ENCODE data around the gene HOXA3.

Gene HOXA3

DNA sequence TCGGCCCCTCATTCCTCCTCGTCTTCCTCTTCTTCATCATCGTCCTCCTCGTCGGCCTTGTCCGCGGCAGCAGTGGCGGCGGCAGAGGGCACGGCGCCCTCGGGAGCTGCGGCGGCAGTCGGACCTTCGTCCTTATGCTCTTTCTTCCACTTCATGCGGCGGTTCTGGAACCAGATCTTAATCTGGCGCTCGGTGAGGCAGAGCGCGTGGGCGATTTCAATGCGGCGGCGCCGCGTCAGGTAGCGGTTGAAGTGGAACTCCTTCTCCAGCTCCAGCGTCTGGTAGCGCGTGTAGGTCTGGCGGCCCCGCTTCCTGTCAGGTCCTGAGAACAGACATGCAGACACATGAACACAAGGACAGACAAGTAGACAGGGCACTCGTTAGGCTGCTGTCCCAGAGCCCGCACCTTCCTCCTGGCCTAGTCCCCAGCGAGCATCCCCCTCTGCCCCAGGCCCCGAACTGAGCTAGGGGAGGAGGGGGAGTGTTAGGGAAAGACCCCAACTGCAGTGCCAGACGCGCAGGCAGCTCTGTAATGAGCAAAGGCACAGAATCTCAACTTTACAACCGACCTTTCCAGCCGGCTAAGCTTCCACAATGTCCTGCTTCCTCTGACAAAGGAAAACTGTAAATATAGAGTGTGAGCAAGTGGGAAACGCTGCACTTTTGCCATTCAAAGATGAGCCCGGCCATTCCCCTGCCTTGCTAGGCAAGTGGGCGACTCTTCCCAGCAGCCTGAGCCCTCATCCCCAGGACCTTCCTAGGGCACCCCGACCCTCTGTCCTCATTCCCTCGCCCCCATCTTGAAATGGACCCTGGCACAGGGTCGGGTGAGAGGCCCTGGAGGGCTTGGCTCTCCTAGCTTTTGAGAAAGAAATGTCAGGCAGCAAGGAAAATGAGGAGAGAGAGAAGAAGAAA lies 2.8 kb upstream of the HOXA3 start:
- peak; percentile 53 for DNase-seq (ENCODE audit: low read depth)

DNA sequence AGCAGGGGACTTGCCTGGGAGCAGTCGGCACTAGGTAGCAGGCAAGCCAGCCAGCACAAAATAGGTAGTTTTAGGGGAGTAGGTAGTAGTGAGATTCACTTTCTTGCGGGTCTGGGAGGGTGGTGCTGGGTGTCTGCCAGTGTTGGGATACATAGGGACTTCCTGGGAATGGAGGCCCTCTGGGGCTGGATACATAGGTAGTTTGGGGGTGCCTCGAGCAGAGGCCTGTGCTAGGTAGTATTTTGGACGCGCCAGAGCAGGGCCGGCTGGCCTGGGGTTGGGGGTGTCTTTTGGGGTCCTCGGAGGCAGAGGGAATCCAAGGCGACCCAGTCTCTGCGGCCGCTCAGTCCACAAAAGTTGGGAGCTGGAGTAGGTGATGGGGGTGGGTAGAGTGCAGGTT lies 2.0 kb upstream of the HOXA3 start:
- DNase-seq (ENCODE audit: low read depth): no peak

DNA sequence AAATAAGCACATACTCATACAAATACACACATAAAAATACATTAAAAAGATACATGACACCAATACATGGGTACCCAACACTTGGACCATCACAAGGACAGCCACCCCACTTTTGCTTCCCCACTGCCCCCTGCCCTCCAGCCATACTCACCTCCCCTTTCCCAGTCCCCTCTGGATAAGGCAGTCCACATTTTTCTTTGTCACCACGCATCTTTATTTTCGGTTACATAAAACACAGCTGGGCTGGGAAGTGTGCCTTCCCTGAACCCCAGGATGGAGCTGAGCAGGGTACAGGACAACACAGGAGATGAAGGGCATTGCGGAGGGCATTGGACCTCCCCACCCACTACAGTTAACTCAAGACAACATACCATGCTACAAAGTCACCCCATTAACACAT lies 1.1 kb upstream of the HOXA3 start:
- no peak for DNase-seq (ENCODE audit: low read depth)

DNA sequence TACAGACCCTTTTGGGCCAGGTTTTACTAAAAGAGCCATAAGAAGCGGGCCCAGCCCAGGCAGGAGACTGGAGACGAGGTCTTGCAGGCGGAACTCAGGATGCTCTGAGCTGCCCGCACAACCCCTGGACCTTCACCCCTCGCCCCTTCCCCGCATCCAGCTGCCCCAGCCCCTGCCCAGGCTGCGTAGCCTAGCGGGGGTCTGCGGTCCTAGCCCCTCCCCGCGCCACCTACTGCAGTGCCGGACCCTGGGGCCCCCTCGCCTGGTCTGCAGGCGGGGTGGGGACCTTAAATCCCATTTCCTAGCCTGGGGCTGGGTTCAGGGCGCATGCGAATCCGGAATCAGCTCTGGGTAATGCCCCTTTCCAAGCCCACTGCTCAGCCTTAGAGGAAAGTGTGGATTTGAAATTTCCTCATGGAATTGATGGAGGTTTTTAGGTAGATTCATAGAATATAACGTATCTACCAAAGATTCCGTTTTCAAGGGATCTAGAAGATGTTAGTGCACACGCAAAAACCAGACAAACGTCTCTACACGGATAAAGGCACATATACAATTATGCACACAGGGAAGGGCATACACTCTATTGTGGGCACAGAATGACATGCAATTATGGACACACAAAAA lies 546 bp upstream of the HOXA3 start:
- no peak for DNase-seq (ENCODE audit: low read depth)

DNA sequence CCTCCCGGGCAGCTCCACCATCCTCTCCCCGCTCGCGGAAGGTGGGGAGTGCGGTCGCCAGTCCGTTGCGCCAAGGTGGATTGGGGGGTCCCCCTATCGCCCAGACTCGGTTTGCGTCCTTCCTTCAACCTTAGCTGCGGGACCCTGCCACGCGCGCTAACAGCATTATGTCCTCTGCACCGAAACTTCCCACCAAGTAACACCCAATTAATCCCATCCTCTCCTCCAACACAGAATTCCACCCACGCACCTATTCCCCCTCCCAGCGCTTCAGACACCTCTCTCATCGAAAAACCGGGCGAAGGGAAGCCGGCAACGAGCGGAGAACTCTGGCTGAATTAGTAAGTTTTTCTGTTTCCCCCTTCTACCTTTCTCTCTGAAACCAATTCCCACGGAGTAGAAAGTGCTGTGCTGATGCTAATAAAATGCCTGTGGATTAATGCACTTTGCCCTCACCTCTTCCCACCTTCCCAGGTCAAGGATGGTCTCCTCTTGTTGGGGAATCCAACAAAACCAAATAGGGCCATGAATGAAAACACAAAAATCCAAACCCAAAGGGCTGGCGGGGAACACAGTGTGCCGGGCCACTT lies 947 bp downstream of the HOXA3 start:
- DNase-seq (ENCODE audit: low read depth): no peak

DNA sequence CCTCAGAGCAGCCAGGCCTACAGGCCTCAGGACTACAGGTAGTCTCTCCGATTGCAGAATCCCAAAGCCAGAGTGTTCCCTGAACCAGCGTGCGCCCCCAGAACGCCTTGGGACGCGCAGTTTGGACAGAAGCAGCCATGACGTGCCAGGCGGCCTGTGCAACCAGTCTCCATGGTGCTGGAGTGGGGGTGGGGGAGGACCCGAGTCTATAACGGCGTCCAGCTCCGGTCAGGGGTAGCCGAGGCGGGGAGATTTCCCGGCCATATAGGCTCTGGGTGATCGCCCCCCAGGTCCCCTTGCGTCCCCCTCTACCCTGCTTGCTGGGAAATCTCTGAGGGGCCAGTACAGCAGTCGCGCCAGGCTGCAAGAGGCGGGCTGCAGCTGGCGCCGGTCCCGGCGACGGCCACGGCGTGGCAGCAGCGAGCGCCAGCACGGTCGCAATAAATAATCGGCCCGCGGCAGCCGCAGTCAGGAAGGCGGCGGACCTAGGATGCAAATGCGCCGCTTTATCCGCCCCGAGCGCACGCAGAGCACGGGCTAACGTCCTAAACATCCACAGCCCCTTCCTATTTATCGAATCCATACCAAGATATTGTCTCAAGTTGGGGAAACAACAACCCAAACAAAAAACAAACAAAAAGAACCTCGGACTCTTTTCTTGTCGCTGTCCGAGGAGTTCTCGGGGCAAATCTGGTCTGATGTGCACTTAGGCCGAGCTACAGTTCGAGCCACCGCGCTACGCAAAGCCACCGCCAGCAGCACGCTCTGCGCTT lies 1.6 kb downstream of the HOXA3 start:
- DNase-seq (ENCODE audit: low read depth): peak; percentile 32

DNA sequence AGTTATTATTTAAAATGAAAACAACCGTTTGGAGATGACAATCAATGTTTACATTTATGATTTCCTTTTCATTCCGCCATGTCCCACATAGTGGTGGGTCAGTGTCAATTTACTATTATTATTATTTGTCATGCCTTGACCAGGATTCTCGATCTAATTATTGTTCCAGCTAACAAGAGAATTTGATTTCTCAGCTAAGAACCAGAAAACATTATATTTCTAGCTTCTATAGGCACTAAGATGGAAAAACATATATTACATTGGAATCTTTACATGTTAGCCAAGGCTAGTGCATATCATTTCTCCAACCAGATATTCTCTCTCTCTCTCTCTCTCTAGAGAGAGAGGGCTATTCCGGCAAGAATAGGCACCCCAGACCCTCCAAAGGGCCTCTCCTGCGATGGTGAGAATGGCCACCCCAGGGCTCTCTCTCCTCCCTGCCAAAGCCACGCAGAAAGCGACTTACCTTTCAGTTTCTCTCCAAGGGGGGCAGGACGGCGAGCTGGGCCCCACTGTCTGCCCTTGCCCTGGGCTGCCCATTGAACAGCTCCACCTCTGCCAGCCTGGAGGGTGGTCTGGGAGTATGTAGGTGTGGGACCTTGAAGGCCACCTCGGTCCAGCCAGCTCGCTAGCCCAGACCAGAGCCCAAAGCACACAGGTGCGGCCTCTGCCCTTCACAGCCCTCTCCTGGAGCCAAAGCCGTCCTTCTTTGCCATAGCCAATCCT lies 2.4 kb downstream of the HOXA3 start:
- no peak for DNase-seq (ENCODE audit: low read depth)

DNA sequence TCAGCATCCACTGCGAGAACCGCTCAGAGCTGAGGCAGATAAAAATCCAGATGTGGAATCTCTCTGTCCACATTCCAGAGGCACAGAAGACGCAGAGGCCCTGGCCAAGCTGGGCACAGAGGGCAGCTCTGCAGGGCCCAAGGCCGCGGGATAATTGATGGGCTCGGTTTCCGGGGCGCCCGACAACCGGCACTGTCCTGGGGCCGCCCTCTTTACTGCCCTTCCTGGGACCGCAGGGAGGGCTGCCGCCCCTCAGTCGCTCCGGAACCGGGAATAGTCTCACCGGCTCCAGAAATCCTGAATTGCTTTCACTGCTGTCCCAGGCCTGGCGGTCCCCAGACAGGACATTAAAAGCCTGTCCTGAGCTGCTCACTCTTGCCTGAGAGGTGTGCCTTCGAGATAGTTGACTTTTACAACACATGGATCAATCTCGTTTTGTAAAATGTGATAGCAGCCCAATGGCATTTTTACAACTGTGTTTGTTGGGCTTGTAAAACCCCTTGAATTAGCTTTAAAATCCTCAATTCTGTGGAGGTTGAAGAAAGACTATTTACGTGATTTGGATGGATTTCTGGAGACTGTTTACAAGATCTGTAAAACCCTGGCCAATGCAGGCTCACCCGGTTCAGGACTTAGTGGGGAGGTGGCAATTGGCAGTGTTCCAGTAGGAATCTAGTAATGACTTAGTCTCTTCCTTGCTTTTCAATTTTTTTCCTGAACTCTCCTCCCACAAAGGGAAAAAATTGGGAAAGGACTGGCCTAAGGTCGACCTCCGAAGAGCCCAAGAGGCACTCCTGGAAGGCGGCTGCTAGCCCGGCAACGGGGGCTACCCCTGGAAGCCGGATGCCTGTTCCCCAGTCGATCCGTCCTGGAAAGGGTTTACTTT lies 3.4 kb downstream of the HOXA3 start:
- DNase-seq (ENCODE audit: low read depth): no peak

DNA sequence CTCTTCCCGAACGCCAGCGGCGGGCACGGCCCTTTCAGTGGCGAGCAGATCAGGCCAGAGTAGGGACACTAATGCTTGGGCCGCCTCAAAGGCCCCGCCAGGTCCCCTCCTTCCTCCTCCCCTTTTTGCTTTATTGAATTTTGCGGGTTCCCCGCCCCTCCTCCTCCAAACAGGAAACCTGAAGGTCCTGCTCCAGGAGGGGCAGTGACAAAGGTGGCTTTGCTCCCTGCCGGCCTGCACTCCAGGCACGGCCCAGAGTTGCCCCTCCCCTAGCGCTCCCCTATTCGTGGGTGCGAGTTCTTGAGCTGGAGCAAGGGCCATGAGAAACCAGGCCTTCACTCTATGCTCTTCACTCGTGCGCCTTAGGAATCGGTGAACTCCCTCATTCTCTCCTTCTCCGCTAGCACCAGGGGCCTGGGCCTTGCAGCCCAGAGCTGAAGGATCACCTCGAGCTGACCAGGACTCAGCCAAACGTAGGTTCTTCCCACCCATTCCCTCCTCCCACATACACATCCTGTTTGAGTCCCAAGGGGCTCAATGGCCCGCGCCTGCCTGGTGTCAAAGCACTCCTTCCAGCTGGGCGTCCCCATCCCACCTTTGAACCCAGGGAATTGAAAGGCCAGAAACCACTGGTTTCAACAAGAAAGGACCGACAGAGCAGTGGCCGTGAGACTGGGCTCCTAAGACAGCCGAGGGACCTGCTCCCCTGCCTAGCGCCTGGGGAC lies 4.2 kb downstream of the HOXA3 start:
- no peak for DNase-seq (ENCODE audit: low read depth)

DNA sequence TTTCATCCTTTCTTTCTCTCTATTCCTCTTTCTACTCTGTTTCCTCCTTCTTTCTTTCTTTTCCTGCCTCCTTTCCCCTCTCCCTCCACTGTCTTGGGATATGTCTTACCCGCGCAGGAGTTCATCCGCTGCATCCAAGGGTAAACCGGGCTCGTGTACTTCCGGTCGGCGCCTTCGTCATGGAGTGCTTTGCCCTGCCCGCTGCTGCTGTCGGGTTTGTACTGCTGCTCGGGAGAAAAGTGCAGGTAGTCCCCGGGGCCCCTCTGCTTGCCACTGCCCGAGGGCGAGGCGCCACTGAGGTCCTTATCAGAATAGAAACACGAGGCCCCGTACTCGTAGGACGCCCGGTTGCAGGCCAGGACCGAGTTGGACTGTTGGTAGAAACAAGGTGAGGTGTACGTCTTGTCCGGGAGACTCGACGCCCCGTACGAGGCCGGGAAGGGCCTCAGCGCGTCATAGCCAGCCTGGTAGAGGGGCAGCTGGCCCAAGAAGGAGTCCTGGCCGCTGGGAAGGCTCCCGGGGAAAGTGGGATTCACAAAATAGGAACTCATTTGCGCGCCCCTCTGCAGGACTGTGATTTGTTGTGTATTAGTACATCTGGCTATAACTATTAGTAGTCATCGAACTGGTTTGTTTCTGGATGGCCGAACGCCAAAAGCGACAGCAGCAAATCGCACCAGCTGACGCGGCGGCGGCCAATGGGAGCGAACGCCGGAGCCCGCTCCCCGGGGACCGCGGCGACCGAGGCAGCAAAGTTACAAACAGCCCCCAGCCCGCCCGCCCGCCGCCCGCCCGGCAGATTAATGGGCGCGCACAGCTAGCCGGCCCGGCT lies 5.0 kb downstream of the HOXA3 start, which contains the start of gene HOXA6:
Gene HOXA6, minus strand, starts transcription at position 576 of the 832 bp plus-strand sequence. Its CDS starts 25 bp downstream, at position 551.
- no peak for DNase-seq (ENCODE audit: low read depth)

DNA sequence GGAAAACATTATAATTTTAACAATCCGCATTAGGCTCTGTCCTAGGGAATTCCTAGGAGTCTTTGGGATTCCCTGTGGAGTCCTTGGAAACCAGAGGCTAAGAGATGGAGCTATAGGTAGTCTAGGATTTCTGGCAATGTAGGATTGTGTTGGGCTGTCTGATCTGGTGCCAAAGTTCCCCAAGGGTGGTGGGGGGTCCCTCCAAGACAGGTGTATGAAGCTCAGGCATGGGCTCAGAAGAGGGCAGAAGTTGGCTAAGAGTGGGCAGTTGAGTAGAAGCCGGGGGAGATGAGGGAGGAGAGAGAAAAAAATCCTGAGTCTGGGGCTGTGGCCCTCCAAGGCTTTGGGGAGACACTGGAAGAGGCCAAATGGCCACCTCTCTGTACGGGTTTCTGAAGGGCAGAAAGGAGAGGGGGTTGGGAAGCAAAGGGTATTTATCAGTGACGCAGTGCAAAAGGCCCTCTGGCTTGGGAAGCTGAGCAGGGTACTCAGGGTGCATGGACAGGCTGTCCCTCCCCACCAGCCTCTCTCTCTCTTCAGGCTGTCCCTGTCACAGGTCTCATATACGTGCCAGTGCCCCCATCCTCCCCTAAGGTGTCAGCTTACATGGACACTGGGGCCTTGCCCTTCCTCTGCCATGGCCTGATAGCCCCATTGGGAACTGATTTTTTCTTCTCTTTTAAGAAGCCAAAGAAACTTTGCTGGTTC lies 5.7 kb downstream of the HOXA3 start:
- no peak for DNase-seq (ENCODE audit: low read depth)

DNA sequence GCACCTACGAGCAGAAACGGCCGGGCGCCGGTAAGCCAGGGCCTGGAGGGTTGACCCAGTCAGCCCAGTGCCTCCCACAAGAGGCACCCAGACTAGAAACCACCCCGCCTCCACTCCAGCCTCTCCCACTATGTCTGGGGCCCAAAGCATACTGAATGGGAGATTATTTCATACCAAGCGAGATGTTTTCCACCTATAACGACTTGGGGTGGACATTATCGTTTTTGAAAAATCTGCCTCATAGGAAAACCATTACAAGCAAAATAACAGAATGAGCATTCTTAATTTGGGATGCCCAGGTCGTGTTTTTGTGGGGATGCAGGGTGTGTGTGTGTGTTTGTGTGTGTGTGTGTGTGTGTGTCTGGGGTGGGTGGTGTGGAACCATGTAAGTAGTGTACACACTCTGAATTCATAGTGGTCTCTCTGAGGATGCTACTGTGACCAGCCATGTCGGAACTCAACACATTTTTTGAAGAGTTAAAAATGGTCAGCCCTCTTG lies 6.4 kb downstream of the HOXA3 start:
- no peak for DNase-seq (ENCODE audit: low read depth)

DNA sequence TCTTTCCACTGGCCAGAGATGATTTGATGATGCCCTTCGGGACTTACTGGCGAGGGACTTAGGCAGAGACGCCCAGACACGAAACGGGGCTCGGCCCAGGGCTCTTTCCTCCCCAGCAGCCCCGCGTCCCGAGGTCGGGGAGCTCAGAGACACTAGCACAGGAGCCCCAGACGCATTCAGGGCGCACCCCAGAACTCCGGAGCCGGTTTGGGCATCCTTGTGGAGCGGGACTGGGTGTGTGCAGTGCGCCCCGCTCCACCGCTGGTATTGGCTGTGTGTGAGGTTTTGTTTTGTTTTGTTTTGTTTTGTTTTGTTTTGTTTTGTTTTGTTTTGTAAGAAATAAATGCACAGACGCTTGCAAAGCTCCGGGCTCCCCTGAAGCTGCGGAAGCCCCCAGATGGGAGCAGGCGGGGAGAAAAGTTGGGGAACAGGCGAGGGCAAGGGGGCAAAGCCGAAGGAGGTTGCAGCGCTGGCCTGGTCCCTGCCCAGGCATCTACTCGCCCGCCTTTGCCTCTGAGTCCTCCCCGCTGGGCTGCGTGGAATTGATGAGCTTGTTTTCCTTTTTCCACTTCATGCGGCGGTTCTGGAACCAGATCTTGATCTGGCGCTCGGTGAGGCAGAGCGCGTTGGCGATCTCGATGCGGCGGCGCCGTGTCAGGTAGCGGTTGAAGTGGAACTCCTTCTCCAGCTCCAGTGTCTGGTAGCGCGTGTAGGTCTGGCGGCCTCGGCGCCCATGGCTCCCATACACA lies 7.0 kb downstream of the HOXA3 start:
- DNase-seq (ENCODE audit: low read depth): no peak

DNA sequence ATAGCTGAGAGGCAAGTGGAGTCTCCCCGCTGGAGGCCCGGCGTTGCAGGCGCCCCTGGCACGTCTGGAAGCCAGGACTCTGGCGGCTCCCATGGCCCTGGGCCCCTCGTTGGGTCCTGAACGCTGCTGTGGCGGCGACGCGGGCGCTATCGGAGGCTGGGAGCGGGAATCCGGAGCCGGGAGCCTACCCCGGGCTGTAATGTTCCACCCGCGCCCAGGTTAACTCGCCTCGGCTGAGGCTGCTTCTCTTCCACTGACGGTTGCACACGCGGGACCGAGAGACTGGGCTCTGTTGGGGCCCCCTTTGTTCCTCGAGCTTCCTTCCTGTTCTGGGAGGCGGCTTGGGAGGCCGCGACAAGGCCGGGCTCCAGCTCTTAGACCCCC lies 7.6 kb downstream of the HOXA3 start:
- DNase-seq (ENCODE audit: low read depth): no peak

DNA sequence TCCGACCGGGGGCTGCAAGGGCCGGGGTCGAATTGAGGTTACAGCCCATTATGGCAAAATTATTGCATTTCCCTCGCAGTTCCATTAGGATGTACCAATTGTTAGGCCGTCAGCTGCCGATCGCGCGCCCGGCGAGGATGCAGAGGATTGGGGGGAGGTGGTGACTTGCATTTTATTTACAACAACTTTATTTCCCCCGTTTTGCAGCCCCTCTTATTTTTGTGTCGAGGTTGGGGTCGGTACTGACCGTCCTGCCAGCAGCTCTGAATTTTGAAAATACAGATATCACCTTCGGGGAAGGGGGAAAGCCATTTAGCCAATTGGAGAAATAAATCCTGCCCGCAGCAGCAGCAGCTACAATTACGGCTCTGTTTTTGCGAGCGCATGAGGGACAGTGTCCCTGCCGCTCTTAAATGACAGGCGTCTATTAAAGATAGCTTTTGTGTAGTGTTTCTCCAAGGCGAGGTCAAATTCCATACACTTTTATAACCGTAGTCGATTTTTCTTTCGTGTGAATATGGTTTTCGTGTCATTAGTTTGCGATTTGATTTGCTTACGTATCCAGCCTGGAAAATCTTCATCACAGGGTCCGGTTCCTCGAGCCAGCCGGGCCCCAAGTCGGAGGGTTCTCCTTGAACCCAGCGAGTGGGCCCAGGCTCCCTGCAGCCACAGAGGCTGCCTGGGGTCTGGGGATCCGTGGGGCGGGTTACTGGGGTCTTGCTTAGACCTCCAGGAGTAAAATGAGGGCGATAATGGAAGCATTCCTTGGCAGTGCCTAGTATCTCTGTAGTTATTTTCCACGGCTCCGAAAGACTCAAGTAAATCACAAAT lies 8.2 kb downstream of the HOXA3 start:
- no peak for DNase-seq (ENCODE audit: low read depth)

Data from stimulated activated CD4-positive, alpha-beta T cell treated with anti-CD3 and anti-CD28 coated beads, Interleukin-2, amount 100 ng/mL, for 4 hours (primary cell).